Stomach smooth muscle (tissue), 2 donors: ENCODE results near the gene CLPTM1.

ENCODE experiments used
- H3K27ac ChIP-seq: one replicate; pipeline ENCODE4 v1.7.0; 2013; ENCODE audit warnings: mild to moderate bottlenecking, low read length, inconsistent platforms
- H3K27me3 ChIP-seq, 2 donors: one replicate each; pipeline ENCODE4 v1.7.0; 2013; ENCODE audit warnings: low read length in 2 of 2; ENCODE audit not compliant: insufficient read depth in 2 of 2, control insufficient read depth in 1 of 2
- H3K36me3 ChIP-seq, 2 donors: one replicate each; pipeline ENCODE4 v1.7.0; 2013; ENCODE audit warnings: low read length in 2 of 2; ENCODE audit not compliant: control insufficient read depth in 2 of 2, insufficient read depth in 2 of 2
- H3K4me1 ChIP-seq: one replicate; pipeline ENCODE4 v1.7.0; 2013; ENCODE audit warnings: low read length; ENCODE audit not compliant: control insufficient read depth, insufficient read depth
- H3K4me3 ChIP-seq, 2 donors: one replicate each; pipeline ENCODE4 v1.7.0; 2013; ENCODE audit warnings: low read length in 2 of 2
- H3K9ac ChIP-seq, 2 donors: one replicate each; pipeline ENCODE4 v1.7.0; 2013; ENCODE audit warnings: low read length in 2 of 2, mild to moderate bottlenecking in 1 of 2
- H3K9me3 ChIP-seq, 2 donors: one replicate each; pipeline ENCODE4 v1.7.0; 2013; ENCODE audit warnings: low read length in 2 of 2; ENCODE audit not compliant: control insufficient read depth in 2 of 2
- donor health status: healthy.
- donor health status: Pancreatic carcinoma.

Gene CLPTM1

DNA sequence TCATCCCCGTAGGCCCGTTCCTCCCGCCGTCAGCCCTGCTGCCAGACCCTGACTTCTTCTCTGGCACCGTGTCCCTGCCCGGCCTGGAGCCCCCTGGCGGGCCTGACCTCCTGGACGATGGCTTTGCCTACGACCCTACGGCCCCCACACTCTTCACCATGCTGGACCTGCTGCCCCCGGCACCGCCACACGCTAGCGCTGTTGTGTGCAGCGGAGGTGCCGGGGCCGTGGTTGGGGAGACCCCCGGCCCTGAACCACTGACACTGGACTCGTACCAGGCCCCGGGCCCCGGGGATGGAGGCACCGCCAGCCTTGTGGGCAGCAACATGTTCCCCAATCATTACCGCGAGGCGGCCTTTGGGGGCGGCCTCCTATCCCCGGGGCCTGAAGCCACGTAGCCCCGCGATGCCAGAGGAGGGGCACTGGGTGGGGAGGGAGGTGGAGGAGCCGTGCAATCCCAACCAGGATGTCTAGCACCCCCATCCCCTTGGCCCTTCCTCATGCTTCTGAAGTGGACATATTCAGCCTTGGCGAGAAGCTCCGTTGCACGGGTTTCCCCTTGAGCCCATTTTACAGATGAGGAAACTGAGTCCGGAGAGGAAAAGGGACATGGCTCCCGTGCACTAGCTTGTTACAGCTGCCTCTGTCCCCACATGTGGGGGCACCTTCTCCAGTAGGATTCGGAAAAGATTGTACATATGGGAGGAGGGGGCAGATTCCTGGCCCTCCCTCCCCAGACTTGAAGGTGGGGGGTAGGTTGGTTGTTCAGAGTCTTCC, 82.4 kb downstream of the CLPTM1 start:
- H3K9me3 ChIP-seq: no peaks in the 10 kb centered on the region
- peaks cover 29 to 36% of the 10 kb centered on the region in 2 donors for H3K36me3 ChIP-seq
- H3K9ac ChIP-seq: no peak overlapping the region
- H3K27me3 ChIP-seq: no peaks in the 10 kb centered on the region
- H3K4me3 ChIP-seq: no peak overlapping the region
- no peak overlapping the region for H3K27ac ChIP-seq
- H3K4me1 ChIP-seq: peaks cover 25% of the 10 kb centered on the region

DNA sequence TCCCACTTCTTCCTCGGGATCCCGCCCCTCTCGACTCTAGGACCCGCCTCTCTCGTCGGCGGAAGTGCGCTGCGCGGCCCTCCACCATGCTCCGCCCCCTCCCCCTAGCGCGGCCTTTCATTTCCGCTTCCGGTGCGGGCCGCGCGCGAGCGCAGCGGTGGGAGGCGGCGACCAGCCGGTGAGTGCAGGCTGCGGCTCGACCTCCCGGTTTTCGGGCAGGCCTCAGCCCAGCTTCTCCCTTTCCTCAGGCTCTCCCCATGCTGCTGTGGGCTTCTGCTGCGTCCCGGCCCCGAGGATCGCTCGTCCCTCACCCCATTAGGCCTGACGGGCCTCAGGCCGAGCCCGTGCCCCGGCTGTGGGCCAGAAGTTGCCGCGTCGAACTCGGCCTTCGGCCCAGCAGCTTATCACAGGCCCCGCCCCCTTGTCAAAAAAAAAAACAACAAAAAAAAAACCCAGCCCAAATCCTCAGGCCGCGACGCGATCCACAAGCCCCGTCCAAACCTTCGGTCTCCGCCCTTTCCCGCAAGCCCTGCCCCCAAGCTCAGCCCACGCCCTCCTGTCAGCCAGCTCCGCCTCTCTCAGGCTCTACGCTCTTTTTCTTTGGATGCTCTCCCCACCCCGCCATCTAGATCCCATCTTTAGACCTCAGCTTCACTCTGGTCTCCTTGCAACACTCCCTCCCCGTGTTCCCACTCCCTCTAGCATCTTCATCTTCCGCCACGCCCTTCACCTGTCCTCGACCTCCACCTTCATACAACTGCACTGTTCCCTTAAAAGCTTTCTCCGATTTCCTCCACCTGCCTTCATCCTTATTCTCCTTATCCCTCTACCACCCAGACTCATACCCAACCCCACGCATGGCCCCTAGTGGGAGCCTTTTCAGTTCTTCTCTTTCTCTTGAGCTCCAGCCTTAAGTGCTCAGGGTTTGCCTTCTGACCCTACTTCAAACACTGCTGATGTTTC, 84.0 kb downstream of the CLPTM1 start, which contains the start of gene CLASRP:
Gene CLASRP (plus strand): TSS at position 115 of the 963 bp plus-strand sequence. CDS start 1,168 bp downstream, outside the sequence.
- H3K4me3 ChIP-seq: peak within 1 kb of the TSS; percentile 78 to 96
- peaks cover 25% of the 10 kb centered on the region for H3K4me1 ChIP-seq
- peaks cover 28 to 29% of the 10 kb centered on the region in 2 donors for H3K36me3 ChIP-seq

DNA sequence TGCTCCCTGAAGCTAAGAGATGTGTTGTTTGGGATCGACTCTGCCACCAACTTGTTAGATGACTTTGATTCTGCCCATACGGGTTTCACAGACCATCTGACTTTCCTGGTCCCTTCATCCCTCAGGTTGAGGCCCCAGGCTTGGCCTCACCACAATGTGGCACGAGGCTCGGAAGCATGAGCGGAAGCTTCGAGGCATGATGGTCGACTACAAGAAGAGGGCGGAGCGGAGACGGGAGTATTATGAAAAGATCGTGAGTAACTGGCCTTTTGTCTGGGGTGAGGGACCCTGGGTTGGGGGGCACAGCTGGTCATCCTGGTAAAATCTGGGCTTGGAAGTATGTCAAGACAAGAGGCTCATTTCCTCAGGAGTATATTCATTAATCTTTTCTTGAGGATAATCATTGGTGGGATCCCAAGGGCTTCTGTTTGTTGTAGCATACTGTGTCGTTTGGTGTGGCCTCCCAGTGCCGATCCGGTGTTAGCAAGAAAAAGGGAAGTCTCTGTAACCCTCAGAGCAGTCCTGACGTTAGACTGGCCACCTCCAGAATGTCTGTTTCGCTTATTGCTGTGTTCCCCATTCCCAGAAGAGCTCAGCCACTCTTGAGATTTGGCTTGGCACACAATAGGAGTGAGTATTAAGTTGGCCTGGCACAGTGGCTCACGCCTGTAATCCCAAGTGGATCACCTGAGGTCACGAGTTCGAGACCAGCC, 85.0 kb downstream of the CLPTM1 start:
- H3K27ac ChIP-seq: peak overlapping the region; percentile 91
- H3K9me3 ChIP-seq: no peaks in the 10 kb centered on the region
- peak overlapping the region; percentile 94 to 96 for H3K9ac ChIP-seq
- H3K4me3 ChIP-seq: peak overlapping the region; percentile 78 to 96
- H3K36me3 ChIP-seq: peaks cover 23 to 32% of the 10 kb centered on the region in 2 donors
- H3K4me1 ChIP-seq: peaks cover 25% of the 10 kb centered on the region
- no peaks in the 10 kb centered on the region for H3K27me3 ChIP-seq

More for the DNA sequence above, 84.0 kb downstream of the CLPTM1 start, which contains the start of gene CLASRP:
- Histone ChIP-seq H3K9ac (peak within 1 kb of the TSS; percentile 94 to 96), H3K27ac (peak within 1 kb of the TSS; percentile 91), H3K27me3 (no peaks in the 10 kb centered on the region), H3K9me3 (no peaks in the 10 kb centered on the region)

DNA sequence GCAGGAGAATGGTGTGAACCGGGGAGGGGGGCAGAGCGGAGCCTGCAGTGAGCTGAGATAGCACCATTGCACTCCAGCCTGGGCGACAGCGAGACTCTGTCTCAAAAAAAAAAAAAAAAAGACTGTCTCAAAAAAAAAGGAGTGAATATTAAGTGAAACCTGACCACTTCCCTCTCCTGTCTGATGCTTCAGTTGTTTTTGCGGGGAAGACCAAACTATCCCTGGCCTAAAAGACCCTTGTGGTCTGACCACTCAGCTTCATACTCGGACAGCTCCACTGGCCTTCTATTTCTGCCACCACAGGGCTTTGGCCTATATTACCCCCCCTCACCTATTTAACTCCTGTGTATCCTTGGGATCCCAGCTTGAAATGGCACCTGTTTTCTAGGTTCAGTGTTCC, 85.9 kb downstream of the CLPTM1 start:
- Histone ChIP-seq H3K4me1 (peaks cover 32% of the 10 kb centered on the region), H3K27ac (no peak overlapping the region), H3K27me3 (no peaks in the 10 kb centered on the region), H3K36me3 (peaks cover 19 to 31% of the 10 kb centered on the region in 2 donors), H3K9me3 (no peaks in the 10 kb centered on the region), H3K4me3 (no peak overlapping the region), H3K9ac (no peak overlapping the region)
